Renal pelvis (tissue), 12 donors: Measurements from ENCODE around the gene HSFY1. TPM values are rescaled to one million over a fixed set of nuclear protein-coding genes. Genes with fewer than 3 reads are reported as not detected.
"Not testable (repeated sequence)": the region's sequence is repeated elsewhere in the genome, so short reads cannot be mapped to it uniquely, and the experiment has no call there.

Experiments used
- DNase-seq: peaks from one replicate; pipeline ENCODE4 v3.0.0-alpha.2; 2013
- long read RNA-seq, 16 experiments: transcript quantifications; one replicate each; lab custom pipeline, GENCODE V29; 2026
- polyA plus RNA-seq, 3 donors: library from polyadenylated mRNA; unstranded; fragments of 120-200 nt; gene quantifications; one replicate each; pipeline ENCODE4 v1.2.1, GENCODE V29; 2013; ENCODE audit not compliant: insufficient read length in 3 of 3

The HSFY1 gene, protein sequence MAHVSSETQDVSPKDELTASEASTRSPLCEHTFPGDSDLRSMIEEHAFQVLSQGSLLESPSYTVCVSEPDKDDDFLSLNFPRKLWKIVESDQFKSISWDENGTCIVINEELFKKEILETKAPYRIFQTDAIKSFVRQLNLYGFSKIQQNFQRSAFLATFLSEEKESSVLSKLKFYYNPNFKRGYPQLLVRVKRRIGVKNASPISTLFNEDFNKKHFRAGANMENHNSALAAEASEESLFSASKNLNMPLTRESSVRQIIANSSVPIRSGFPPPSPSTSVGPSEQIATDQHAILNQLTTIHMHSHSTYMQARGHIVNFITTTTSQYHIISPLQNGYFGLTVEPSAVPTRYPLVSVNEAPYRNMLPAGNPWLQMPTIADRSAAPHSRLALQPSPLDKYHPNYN
- polyA plus RNA-seq = under 1 TPM in 2 of 3 donors, not detected in 1; 0.21 to 0.30 TPM
- long read RNA-seq, donor 1 = 0 reads
- long read RNA-seq, donor 2 = 0 reads
- long read RNA-seq, donor 3 = 0 reads
- long read RNA-seq, donor 4 = 0 reads
- long read RNA-seq, donor 5 = 0 reads
- long read RNA-seq, donor 6 = 0 reads
- long read RNA-seq, donor 7 = 0 reads
- long read RNA-seq, donor 8 = 0 reads
- long read RNA-seq, donor 9 = 0 reads
- long read RNA-seq, donor 10 = 0 reads
- long read RNA-seq, donor 11 = 0 reads
- long read RNA-seq, donor 12 = 0 reads
- long read RNA-seq, donor 13 = 0 reads
- long read RNA-seq, donor 14 = 0 reads
- long read RNA-seq, donor 15 = 0 reads
- long read RNA-seq, donor 16 = 0 reads

DNA sequence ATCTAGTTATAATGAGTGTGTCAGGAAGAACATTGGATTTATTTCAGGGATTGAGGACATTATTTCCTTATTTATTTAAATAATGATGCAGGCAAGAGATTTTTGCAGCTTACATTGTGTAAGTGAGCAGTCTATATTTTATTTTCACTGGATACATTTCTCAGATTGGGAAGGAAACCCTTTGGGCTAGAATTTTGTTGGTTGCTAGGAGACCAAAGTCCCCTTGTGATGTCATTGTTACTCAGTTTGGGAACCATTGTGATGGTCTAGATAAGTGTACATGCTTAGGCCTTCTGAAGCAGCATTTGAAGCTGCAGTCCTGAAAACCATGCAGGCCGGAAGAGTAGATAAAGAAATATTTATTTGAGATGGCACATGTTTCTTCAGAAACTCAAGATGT lies at the start of gene HSFY1:
Gene HSFY1, plus strand, starts transcription at position 301 of the 400 bp plus-strand sequence. Its CDS starts 68 bp downstream, at position 369.
- DNase-seq = not testable (repeated sequence)

DNA sequence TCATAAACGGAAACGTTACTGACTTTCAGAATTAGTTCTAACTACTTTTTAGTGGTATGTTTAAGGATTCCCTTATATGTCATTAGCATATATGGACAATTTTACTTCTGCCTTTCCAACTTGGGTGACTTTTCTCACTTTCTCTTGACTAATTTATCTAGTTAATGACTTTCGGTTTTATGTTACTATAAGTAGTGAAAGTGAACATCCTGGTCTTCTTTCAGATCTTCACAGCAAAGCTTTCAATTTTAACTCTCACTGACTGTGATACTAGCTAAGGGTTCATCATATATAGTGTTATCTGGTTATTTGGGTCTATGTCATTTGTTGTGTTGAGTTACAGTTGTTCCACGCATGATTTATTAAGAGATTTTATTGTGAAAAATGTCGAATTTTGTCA lies 42.3 kb upstream of the HSFY1 start:
- DNase-seq = not testable (repeated sequence)

DNA sequence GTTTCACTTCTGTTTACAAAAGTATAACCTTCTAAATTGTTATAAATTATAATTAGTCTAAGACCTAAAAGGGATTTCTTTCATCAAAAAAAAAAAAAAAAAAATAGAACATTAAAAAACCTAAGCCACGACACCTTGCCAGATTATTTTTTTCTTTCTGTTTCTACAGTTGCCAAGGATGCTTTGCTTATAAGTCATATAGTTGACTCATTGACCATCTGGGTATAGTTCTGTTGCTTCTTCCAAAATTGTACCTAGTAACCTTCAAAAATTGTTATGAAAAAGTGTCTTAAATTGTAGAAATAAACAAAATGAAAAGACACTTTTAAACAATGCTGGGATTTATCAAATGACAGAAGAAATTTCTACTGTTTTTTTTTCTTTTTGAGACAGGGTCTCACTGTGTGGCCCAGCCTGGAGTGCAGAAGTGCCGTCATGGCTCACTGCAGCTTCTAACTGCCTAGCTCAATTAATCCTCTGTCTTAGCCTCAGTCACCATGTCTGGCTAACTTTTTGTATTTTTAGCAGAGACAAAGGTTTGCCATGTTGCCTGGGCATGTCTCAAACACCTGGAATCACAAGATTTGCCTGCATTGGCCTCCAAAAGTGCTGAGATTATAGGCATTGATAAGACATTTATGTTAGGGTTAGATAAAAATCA lies 15.4 kb upstream of the HSFY1 start:
- DNase-seq = not testable (repeated sequence)

DNA sequence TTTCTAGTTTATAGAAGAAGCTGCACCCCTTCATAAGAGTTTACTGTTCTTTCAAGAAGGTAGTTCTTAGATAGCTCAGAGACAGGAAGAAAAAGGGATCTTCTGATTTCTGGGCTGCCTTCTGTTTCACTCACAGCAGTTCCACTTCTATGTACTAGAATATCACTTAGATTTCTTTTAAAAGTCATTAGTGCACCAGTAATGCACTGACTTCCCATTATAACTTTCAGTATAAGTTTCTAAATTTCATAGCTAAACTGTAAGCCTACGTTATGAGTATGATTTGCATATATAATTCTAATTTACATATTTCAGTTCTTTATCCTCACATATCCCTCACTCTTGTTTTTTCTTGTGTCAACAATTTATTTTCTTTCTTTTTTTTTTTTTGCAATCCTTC lies 7.6 kb upstream of the HSFY1 start:
- DNase-seq = not testable (repeated sequence)

DNA sequence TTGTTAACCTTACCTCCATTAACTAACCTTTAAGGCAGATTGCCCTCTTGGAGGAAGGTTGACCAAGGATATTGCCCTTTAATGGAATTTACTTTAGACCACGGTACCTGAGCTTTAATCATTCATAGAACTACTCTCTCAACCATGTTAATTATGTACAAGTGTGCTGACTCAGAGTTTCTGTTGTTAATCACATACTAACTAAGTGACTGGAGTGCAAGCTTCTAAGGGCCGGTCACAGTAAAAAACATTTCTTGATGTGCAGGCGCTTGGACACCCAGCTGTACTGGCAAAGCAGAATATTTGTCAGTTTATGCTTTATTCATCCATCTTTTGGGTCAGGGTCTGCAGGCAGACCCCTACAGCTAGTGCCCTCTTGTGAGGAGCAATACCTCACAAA lies 6.6 kb downstream of the HSFY1 start:
- DNase-seq = not testable (repeated sequence)

DNA sequence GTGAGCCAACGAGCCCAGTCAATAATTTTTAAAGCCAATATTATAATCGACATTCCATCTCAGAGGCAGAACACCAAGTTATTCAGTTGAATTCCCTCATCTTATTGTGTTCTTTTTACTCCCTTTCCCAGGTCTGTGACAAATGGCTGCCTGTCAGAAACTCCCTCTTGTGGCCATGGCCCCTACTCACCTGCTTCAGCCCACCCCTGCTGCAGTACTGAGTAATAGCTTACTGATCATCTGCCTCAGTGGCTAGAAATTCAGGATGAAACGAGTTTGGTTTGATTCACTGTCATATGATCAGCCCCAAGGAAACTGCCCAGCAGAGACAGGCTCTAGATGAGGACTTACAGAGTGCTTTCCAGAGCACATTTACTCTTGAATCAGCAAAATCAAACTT lies 19.4 kb downstream of the HSFY1 start:
- not testable (repeated sequence) for DNase-seq

Other genes with a start within 250 kb of the HSFY1 start
- gene HSFY2, start 227.0 kb downstream of the HSFY1 start, polyA plus RNA-seq = under 1 TPM in 2 of 3 donors, not detected in 1; 0.23 to 0.53 TPM